SK-N-SH treated with all-trans-retinoic acid at 6 μM for 48 hours (cell line): ENCODE data around the gene CEACAM4.
"Not testable (repeated sequence)": the region's sequence is repeated elsewhere in the genome, so short reads cannot be mapped to it uniquely, and the experiment has no call there.

ENCODE experiments used
- ATAC-seq: fragments of 200-7000 bp; cut with Tn5 transposase; 3 replicates; pipeline ENCODE4 v1.9.1; 2020; ENCODE audit warnings: mild to moderate bottlenecking, moderate library complexity
- CSDC2 ChIP-seq: fragments of 250-450 bp; sonication (Bioruptor Pico); IDR thresholded peaks from 2 replicates; pipeline ENCODE4 v1.5.0; 2020; ENCODE audit warnings: mild to moderate bottlenecking, moderate library complexity
- ESRRG ChIP-seq: fragments of 250-450 bp; sonication (Bioruptor Pico); IDR thresholded peaks from 2 replicates; pipeline ENCODE4 v1.6.1; 2021; ENCODE audit warnings: mild to moderate bottlenecking
- GLIS3 ChIP-seq: fragments of 250-450 bp; sonication (Bioruptor Pico); IDR thresholded peaks from 2 replicates; pipeline ENCODE4 v1.5.0; 2020; ENCODE audit warnings: mild to moderate bottlenecking, moderate library complexity
- ISL1 ChIP-seq: fragments of 250-450 bp; sonication (Bioruptor Pico); IDR thresholded peaks from 2 replicates; pipeline ENCODE4 v2.1.2; 2022; ENCODE audit warnings: mild to moderate bottlenecking, moderate library complexity
- OSR1 ChIP-seq: fragments of 250-450 bp; sonication (Bioruptor Pico); IDR thresholded peaks from 2 replicates; pipeline ENCODE4 v1.8.0; 2022; ENCODE audit warnings: moderate library complexity, mild to moderate bottlenecking, inconsistent platforms
- PATZ1 ChIP-seq: fragments of 250-450 bp; sonication (Bioruptor Pico); IDR thresholded peaks from 2 replicates; pipeline ENCODE4 v1.8.0; 2020; ENCODE audit warnings: mild to moderate bottlenecking, moderate library complexity, borderline replicate concordance
- POU6F1 ChIP-seq: fragments of 250-450 bp; sonication (Bioruptor Pico); IDR thresholded peaks from 2 replicates; pipeline ENCODE4 v1.8.0; 2021; ENCODE audit warnings: low read depth, mild to moderate bottlenecking, moderate library complexity, borderline replicate concordance
- PPARA ChIP-seq: fragments of 250-450 bp; sonication (Bioruptor Pico); IDR thresholded peaks from 2 replicates; pipeline ENCODE4 v1.5.0; 2020; ENCODE audit warnings: mild to moderate bottlenecking, borderline replicate concordance
- RARB ChIP-seq: fragments of 250-450 bp; sonication (Bioruptor Pico); IDR thresholded peaks from 2 replicates; pipeline ENCODE4 v1.8.0; 2021; ENCODE audit warnings: mild to moderate bottlenecking, moderate library complexity
- SNAI2 ChIP-seq: fragments of 250-450 bp; sonication (Bioruptor Pico); IDR thresholded peaks from 2 replicates; pipeline ENCODE4 v1.5.0; 2020; ENCODE audit warnings: mild to moderate bottlenecking, moderate library complexity
- TCF4 ChIP-seq: fragments of 250-450 bp; sonication (Bioruptor Pico); IDR thresholded peaks from 2 replicates; pipeline ENCODE4 v1.8.0; 2021; ENCODE audit warnings: mild to moderate bottlenecking, moderate library complexity, borderline replicate concordance
- TOX ChIP-seq: fragments of 250-450 bp; sonication (Bioruptor Pico); IDR thresholded peaks from 2 replicates; pipeline ENCODE4 v1.8.0; 2021; ENCODE audit warnings: mild to moderate bottlenecking, moderate library complexity, borderline replicate concordance
- ZC3H10 ChIP-seq: fragments of 250-450 bp; sonication (Bioruptor Pico); IDR thresholded peaks from 2 replicates; pipeline ENCODE4 v1.5.1; 2021; ENCODE audit warnings: mild to moderate bottlenecking, moderate library complexity
- ZNF565 ChIP-seq: fragments of 450-650 bp; formaldehyde crosslinking; conservative IDR thresholded peaks from 2 replicates; pipeline ENCODE4 v1.5.0; 2020; ENCODE audit warnings: low read depth, mild to moderate bottlenecking, moderate library complexity
- TF ChIP-seq, protein P1 (sequence below): fragments of 250-450 bp; sonication (Bioruptor Pico); IDR thresholded peaks from 2 replicates; pipeline ENCODE4 v1.5.0; 2020; ENCODE audit warnings: mild to moderate bottlenecking, moderate library complexity

Gene CEACAM4

DNA sequence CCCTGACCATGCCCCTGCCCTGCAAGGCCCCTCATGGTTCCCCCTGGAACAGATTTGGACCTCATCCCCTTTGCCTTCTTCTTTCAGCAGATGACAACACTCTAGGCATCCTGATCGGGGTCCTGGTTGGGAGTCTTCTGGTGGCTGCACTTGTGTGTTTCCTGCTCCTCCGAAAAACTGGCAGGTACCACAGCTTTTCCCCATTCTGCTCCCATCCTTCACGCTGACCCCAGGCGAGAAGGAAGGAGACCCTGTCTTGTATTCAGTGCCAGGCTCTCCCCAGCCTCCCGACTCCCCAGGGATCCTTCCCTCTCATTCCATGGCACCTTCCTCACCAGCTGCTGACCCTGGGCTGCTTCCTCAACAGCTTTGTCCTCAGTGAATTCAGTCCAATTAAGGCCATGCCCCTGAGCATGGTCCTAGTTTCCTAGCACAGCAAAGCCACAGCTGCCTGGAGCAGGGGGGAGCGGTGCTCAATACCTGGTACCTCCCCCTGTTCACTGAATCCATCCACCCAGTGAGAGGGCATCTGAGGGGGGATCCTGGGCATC lies 42.5 kb downstream of the CEACAM4 start:
- ATAC-seq = no peak
- no peak for TF ChIP-seq OSR1 (CRISPR knock-in tag)
- no peak for TF ChIP-seq ZNF565 (CRISPR knock-in tag)
- no peak for TF ChIP-seq ESRRG (CRISPR knock-in tag)
- no peak for TF ChIP-seq TOX (CRISPR knock-in tag)
- TF ChIP-seq ISL1 (CRISPR knock-in tag) = no peak
- no peak for TF ChIP-seq SNAI2 (CRISPR knock-in tag)
- TF ChIP-seq CSDC2 (CRISPR knock-in tag) = no peak
- no peak for TF ChIP-seq GLIS3 (CRISPR knock-in tag)
- TF ChIP-seq POU6F1 = no peak

DNA sequence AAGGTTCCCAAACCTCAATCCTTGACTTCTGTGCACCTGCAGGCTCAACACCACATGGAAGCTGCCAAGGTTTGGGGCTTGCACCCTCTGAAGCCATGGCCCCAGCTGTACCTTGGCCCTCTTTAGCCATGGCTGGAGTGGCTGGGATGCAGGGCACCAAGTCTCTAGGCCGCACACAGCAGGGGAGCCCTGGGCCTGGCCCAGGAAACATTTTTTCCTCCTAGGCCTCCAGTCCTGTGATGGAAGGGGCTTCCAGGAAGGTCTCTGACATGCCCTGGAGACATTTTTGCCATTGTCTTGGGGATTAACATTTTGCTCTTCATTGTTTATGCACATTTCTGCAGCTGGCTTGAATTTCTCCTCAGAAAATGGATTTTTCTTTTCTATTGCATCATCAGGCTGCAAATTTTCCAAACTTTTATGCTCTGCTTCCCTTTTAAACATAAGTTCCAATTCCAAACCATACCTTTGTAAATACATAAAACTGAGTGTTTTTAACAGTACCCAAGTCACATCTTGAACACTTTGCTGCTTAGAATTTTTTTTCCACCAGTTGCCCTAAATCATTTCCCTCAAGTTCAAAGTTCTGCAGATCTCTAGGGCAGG lies 44.2 kb downstream of the CEACAM4 start:
- not testable (repeated sequence) for ATAC-seq

- not testable (repeated sequence) for ATAC-seq
These were observed 45.8 kb downstream of the CEACAM4 start for GRCh38 chr19:41581068-41581467.

DNA sequence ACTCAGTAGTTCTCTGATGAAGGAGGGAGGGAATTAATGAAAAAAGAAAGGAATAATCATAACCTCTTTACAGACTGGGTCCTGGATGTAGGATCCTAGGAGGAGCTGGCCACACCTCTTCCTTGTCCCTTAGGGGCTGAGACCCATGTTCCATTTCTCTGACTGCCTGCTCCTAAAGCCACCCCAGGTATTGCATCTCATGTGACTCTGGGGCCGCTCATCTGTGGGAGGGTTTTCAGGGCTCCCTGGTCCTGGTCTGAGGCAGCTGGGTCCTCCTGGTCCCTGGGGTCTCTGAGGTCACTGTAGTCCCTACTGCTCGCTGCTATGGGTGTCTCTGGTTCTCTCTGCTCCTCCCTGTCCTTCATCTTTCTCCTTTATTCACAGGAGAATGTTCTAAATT lies 48.0 kb downstream of the CEACAM4 start:
- ATAC-seq = no peak
- TF ChIP-seq CSDC2 (CRISPR knock-in tag) (no peak), ZNF565 (CRISPR knock-in tag) (no peak), SNAI2 (CRISPR knock-in tag) (no peak), OSR1 (CRISPR knock-in tag) (no peak), PPARA (CRISPR knock-in tag) (no peak), PATZ1 (CRISPR knock-in tag) (no peak)

GRCh38 chr19:41577833-41578232 lies 49.0 kb downstream of the CEACAM4 start:
- TF ChIP-seq, protein P1, sequence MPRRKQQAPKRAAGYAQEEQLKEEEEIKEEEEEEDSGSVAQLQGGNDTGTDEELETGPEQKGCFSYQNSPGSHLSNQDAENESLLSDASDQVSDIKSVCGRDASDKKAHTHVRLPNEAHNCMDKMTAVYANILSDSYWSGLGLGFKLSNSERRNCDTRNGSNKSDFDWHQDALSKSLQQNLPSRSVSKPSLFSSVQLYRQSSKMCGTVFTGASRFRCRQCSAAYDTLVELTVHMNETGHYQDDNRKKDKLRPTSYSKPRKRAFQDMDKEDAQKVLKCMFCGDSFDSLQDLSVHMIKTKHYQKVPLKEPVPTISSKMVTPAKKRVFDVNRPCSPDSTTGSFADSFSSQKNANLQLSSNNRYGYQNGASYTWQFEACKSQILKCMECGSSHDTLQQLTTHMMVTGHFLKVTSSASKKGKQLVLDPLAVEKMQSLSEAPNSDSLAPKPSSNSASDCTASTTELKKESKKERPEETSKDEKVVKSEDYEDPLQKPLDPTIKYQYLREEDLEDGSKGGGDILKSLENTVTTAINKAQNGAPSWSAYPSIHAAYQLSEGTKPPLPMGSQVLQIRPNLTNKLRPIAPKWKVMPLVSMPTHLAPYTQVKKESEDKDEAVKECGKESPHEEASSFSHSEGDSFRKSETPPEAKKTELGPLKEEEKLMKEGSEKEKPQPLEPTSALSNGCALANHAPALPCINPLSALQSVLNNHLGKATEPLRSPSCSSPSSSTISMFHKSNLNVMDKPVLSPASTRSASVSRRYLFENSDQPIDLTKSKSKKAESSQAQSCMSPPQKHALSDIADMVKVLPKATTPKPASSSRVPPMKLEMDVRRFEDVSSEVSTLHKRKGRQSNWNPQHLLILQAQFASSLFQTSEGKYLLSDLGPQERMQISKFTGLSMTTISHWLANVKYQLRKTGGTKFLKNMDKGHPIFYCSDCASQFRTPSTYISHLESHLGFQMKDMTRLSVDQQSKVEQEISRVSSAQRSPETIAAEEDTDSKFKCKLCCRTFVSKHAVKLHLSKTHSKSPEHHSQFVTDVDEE (CRISPR knock-in tag) = no peak
- TF ChIP-seq PPARA (CRISPR knock-in tag) (no peak), POU6F1 (no peak), TCF4 (no peak), RARB (CRISPR knock-in tag) (no peak), ZC3H10 (CRISPR knock-in tag) (no peak), ZNF565 (CRISPR knock-in tag) (no peak), PATZ1 (CRISPR knock-in tag) (no peak), TOX (CRISPR knock-in tag) (no peak)
- ATAC-seq = no peak
